ENCODE measurements around the gene LRBA.
A peak's percentile ranks its signal among the peaks of the same experiment; 100 is the strongest.

The LRBA gene

DNA sequence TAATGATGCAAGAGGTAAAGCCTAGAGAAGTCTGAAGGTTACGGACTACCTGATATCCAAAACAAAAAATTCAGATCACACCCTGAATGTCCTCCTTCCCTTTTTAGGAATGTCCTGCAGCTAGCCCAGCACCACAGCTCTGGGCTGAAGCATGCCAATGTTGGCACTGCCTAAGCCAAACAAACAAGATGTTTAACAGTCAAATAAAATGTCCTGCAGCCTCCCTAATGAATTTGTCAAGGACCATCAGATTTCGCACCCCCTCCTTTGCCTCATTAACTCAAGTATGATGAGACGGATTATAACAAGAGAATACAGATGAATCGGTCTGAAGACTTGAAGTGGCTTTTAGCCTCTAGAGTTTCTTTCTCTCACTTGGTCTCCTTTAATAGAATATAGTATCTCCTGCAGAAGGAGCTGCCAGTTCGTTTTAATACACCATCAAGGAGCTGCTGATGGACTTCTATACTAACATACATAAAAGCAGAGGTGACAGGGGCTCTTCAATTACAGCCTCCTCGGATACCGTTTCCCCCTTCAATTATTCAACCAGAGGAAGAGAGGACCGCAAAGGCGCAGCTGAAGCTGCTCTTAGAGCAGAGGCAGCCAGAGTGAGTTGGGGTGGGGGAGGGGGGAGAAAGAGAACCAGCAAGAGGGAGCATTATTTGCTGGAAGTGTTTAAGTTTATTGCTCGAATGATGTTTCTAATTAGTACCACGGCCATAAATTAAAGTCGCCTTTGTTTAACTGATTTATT lies 436.2 kb downstream of the LRBA start:
- TF ChIP-seq, protein P1, sequence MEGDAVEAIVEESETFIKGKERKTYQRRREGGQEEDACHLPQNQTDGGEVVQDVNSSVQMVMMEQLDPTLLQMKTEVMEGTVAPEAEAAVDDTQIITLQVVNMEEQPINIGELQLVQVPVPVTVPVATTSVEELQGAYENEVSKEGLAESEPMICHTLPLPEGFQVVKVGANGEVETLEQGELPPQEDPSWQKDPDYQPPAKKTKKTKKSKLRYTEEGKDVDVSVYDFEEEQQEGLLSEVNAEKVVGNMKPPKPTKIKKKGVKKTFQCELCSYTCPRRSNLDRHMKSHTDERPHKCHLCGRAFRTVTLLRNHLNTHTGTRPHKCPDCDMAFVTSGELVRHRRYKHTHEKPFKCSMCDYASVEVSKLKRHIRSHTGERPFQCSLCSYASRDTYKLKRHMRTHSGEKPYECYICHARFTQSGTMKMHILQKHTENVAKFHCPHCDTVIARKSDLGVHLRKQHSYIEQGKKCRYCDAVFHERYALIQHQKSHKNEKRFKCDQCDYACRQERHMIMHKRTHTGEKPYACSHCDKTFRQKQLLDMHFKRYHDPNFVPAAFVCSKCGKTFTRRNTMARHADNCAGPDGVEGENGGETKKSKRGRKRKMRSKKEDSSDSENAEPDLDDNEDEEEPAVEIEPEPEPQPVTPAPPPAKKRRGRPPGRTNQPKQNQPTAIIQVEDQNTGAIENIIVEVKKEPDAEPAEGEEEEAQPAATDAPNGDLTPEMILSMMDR (IDR thresholded peaks at IDR 0.05; ENCODE audit: low read depth, low read length, missing control alignments), result no peak
- H3K4me3 ChIP-seq (replicated peaks; ENCODE audit: low read depth, low read length), result peak overlapping the region; percentile 34
- no peak for DNase-seq (ENCODE audit: extremely low read depth, low read depth)

DNA sequence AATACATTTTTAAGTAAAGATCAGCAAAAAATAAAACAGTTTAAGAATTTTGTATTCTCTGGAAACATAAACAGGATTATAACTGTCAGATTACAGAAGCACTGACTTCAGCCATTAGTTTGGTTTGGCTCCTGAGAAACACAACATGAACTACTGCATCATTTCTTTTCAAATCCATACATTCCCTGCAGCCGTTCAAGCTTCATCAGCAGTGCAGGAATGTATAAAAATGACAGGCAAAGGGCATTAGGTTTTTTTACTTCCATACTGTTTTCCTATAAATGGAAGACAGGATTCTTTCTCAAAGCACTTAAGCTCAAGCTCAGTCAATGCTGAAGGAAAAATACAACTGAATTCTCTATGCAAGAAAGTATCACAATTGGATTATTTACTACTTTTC lies 437.3 kb downstream of the LRBA start:
- H3K4me3 ChIP-seq (replicated peaks; ENCODE audit: low read depth, low read length), result no peak overlapping the region
- no peak for DNase-seq (ENCODE audit: extremely low read depth, low read depth)
- TF ChIP-seq, protein P1 (IDR thresholded peaks at IDR 0.05; ENCODE audit: low read depth, low read length, missing control alignments), result no peak

DNA sequence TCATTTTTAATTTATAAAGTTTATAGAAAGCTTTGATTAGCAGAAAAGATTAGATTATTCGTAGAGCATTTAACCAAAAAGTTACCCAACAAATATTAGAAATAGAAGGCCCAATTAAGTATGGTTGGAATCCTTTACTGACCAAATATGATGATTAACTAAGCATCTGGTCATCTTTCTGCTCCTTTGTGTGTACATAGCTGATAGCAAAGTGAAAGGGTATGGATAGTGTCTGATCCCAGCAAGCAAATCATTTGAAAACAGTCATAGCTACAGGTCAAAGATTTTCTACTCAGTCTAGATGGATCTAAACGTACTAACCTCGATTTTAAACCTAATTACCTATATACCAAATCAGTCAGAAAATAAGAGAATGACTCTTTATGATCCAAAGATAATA lies 440.4 kb downstream of the LRBA start:
- no peak for DNase-seq (ENCODE audit: extremely low read depth, low read depth)
- no peak overlapping the region for H3K4me3 ChIP-seq (replicated peaks; ENCODE audit: low read depth, low read length)
- TF ChIP-seq, protein P1 (IDR thresholded peaks at IDR 0.05; ENCODE audit: low read depth, low read length, missing control alignments), result no peak

- no peak for DNase-seq (ENCODE audit: extremely low read depth, low read depth)
- no peak overlapping the region for H3K4me3 ChIP-seq (replicated peaks; ENCODE audit: low read depth, low read length)
- TF ChIP-seq, protein P1 (IDR thresholded peaks at IDR 0.05; ENCODE audit: low read depth, low read length, missing control alignments), result no peak
These were observed 441.6 kb downstream of the LRBA start for GRCh38 chr4:150573534-150573933.

DNA sequence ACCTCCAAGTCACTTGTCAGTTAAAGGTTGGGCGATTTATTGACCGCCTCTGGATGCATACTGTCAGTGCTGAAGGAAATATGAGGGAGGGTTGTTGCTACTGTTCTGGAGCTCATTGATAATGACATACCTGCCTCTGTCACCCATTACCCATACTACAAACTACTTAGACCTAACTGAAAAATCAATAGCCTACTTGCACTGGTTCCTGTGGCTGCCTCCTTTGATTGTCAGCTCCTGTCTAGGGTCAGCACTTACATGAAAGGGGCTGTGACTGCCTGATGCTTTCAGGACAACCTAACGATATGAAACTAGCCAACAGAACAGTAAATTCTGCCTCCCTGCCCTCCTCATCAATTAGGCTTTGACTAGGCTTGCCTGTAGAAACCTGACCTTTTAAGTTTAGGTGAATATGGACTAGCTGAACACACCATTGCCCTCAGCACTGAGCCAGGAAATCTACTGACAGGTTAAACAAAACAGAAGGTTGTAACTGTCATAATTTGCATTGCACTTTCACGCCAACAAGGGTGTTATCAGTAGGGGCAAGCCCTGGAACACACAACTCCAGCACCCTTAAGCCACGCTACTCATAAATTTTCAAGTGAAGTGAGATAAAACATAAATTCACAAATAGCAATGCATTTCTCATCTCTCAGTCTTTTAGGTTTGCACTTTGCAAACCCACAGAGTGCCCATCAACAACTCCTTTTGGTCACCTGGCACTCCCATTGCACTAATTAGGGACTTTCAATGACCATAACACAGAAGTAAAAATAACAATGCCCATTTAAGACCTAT lies 442.2 kb downstream of the LRBA start:
- no peak overlapping the region for H3K4me3 ChIP-seq (replicated peaks; ENCODE audit: low read depth, low read length)
- TF ChIP-seq, protein P1 (IDR thresholded peaks at IDR 0.05; ENCODE audit: low read depth, low read length, missing control alignments), result no peak
- no peak for DNase-seq (ENCODE audit: extremely low read depth, low read depth)

- H3K4me3 ChIP-seq (replicated peaks; ENCODE audit: low read depth, low read length), result no peak overlapping the region
- TF ChIP-seq, protein P1 (IDR thresholded peaks at IDR 0.05; ENCODE audit: low read depth, low read length, missing control alignments), result no peak
- no peak for DNase-seq (ENCODE audit: extremely low read depth, low read depth)
These were observed 444.2 kb downstream of the LRBA start for GRCh38 chr4:150570862-150571261.
